Activated T-helper 9 cell treated with anti-CD3 and anti-CD28 coated beads, Interleukin-2, amount 50 U/mL, for 16 hours (primary cell): ENCODE data around the gene WFS1.

Experiments
- DNase-seq: peaks from one replicate; pipeline ENCODE4 v3.0.0-alpha.2; 2020; ENCODE audit warnings: low read depth

Gene WFS1

GRCh38 chr4:6279582-6280289 is 10.1 kb downstream of the WFS1 start:
- no peak for DNase-seq

DNA sequence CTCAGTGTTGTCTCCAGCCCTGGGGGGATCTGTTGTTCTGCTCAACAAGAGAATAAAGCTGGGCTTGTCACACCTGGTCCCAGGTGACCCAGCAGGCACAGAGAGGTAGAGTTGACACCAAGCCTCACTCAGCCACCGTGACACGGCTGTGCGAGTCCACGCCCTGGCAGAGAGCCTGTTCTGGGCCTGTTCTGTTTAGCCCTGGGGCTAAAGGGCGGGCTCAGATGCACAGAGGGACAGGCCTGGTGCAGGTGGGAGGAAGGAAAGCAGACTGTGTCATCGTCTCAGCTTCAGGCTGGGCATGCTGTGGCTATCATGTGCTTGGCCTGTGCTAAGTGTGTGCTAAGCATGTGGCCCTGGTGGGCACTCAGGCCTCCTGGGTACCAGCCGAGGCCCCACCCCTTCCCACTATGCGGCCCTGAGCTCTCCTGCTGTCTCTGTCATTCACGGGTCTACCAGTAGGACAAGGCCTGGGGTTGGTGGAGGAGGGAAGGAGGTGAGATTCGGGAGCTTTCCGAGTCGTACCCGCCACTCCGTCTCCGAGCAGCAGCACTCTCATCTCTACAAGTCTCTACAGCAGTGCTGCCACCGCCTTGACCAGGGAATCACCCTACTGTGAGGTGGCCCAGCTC is 10.8 kb downstream of the WFS1 start:
- no peak for DNase-seq

- DNase-seq = no peak
These were observed 12.0 kb downstream of the WFS1 start for GRCh38 chr4:6281436-6282313.

GRCh38 chr4:6282314-6282771 is 12.7 kb downstream of the WFS1 start:
- DNase-seq = no peak

DNA sequence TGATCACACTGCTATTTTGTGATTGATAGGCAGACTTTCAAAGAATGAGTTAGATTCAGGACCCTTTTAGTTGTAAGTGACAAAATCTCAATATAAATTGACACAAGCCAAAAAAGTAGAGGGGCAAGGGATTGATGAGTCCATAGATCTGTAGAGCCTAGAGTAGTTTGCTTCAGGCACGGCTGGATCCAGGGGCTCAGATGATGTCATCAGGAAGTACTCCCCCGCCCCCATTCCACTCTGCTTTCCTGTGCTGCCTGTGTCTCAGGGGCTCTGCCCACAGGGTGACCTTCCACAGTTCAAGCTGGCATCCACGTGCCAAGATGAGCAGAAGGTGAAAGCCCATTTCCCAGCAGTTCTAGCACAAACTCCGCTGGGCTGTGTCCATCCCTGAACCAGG is 13.6 kb downstream of the WFS1 start:
- no peak for DNase-seq

GRCh38 chr4:6287017-6287788 is 17.6 kb downstream of the WFS1 start:
- DNase-seq = no peak

DNA sequence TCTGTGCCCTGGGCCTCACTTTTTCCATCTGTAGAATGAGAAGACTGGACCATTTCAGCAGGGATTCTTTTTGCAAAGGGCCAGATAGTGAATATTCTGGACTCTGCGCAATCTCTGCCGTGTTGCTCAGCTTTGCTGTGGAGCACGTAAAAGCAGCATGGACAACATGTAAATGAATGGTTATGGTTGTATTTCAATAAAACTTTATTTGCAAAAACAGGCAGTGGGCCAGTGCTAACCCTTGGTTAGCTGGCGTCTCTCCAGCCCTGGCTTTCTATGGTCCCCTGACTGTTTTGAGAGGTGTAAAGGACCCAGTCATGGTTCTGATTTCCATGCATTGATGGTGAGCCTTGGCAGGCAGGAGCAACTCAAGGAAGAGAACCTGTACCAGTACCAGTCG is 18.7 kb downstream of the WFS1 start:
- DNase-seq = no peak

GRCh38 chr4:6288871-6289270 is 19.2 kb downstream of the WFS1 start:
- no peak for DNase-seq

GRCh38 chr4:6290256-6290655 is 20.6 kb downstream of the WFS1 start:
- no peak for DNase-seq

- DNase-seq = no peak
These were observed 21.3 kb downstream of the WFS1 start for GRCh38 chr4:6290769-6291547.

- DNase-seq = no peak
These were observed 22.2 kb downstream of the WFS1 start for GRCh38 chr4:6291784-6292297.

DNA sequence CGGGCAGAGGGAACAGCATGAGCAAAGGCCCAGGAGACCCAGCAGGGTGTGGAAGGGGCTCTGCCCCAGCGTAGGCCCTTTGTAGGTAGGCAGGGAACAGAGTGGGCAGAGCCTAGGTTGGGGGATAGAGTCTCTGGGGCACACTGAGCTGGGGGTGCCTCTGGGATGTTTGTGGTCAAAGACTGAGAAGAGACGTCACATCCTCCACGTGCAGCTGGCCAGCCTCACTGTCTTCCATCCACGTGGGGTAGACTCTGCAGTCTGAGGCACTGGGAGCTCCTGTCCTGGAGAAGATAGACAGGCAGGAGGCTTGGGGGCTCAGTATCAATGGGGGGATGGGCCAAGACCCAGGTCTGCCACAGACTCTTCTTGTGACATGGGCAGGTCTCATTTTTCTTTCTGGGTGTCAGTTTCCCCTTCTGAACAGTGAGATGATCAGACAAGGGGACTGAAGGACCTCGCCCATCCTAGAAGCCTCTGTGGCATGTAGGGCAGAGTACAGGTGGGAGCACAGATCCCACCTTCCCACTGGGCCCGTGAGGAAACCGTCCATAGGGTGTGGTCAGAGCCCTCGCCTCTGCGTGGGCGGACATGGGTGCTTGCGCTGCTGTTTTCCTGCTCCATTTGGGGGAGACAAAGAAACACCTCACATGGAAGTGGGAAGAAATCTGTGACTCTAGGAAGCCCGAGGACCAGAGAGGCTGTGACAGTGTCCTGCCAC is 22.9 kb downstream of the WFS1 start:
- DNase-seq = no peak

DNA sequence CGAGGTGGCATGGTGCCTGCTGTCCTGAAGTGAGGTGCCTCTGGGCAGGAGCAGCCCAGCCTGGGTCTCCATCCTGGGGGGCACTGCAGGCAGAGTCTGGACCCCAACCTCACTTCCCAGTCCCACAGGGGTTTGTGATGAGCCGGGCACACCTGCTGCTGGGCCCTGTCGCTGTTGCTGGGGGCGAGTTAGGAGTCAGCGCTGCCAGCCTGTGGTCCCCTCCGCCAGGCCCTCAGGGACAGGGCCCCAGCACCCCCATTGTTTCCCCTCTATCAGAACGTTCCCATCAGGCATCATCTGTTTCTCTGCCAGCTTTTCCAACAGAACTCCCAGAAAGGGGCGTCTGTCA is 23.4 kb downstream of the WFS1 start:
- no peak for DNase-seq

- DNase-seq = no peak
These were observed 24.0 kb downstream of the WFS1 start for GRCh38 chr4:6293661-6294060.

GRCh38 chr4:6294705-6295421 is 25.2 kb downstream of the WFS1 start:
- no peak for DNase-seq

DNA sequence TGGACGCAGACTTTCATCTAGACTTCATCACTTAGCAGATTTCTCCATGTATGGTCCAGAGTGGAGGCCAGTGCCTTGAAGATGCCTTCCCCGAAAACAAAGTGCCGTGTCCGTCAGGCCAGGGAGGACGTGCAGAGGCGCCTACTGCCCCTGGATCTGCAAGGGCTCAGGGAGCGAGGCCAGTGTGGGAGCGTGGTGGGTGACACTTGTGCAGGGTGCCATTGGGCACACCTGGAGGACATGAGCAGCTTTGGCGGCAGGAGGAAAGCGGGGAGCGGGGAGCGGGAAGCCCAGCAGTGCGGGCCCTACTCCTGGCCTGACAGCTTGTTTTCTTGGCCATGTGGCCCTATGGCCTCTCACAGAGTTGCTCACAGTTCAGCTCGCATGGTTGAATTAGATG is 25.8 kb downstream of the WFS1 start:
- DNase-seq = no peak

DNA sequence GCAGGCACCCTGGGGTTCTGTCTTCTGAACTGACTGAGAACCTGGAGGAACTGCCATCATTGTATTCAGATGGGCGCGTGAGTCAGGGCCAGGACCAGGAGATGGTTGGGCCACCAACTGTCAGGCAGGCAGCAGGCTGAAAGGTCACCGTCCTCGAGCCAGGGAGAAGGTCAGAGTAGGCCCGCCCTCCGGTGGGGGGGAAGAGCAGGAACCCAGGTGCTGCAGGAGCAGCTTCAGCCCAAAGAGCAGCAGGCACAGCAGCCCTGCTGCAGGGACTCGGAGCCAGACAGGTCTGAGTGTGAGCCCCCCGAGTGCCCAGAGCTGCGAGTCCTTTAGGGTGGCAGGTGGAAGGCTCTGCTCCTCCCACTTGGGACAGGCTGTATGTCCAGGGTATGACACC is 26.4 kb downstream of the WFS1 start:
- no peak for DNase-seq

GRCh38 chr4:6297266-6297815 is 27.7 kb downstream of the WFS1 start:
- DNase-seq = no peak

DNA sequence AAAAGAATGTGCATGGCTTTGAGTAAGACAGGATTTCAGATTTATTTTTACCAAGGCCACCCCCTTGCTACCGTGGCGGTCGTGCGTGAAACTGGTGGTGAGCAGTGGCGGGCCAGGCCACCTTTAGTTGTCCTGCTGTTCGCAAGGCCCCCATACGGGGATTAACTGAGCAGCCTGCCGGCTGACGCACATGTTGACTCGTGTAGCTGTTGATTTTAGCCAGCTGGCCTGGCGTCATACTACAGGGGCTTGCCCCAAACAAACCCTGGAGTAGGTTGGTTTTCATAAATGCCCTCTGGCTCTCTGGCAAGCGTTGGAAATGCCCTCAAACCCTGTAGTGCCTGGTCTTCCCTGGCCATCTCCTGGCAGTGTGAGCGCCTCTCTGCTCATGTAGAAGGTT is 28.4 kb downstream of the WFS1 start:
- no peak for DNase-seq

- no peak for DNase-seq
These were observed 29.2 kb downstream of the WFS1 start for GRCh38 chr4:6298852-6299251.
